K562 (cell line): Measurements from ENCODE around the gene TOMM70. TPM values are rescaled to one million over a fixed set of nuclear protein-coding genes. Genes with fewer than 3 reads are reported as not detected.

Source experiments
- ATAC-seq: fragments of 200-7000 bp; cut with Tn5 transposase; 3 replicates; pipeline ENCODE4 v1.9.1; 2020; ENCODE audit warnings: moderate library complexity
- BruUV-seq: library from RNA; stranded (reverse); fragments of 400-500 nt; replicated peaks from 2 replicates; lab custom pipeline; 2021; lab: Mats Ljungman, UMichigan
- CTCF ChIA-PET: fragments of 300-600 bp; formaldehyde crosslinking; extraction: SDS; loops from one replicate; lab custom pipeline; 2021; ENCODE audit warnings: low intra/inter-chr PET ratio; lab: Yijun Ruan, JAX
- POLR2A ChIA-PET: fragments of 300-600, 350-650 bp; sonication (Branson Sonifier 250); formaldehyde crosslinking; extraction: SDS; loops from one replicate; lab custom pipeline; 2021; ENCODE audit warnings: antibody characterized with exemption, inconsistent platforms; lab: Yijun Ruan, JAX
- DNase-seq, 4 experiments: peaks; one replicate each; pipeline versions ENCODE4 v3.0.0 to v3.0.0-alpha.2; 2011 to 2018; ENCODE audit warnings: low spot score in 3 of 4, mixed read lengths in 3 of 4; ENCODE audit errors: extremely low read depth in 1 of 4
- FAIRE-seq: peaks from 2 replicates; lab custom pipeline; 2011; peaks lifted over from hg19 to GRCh38; lab: Jason Lieb, UNC
- H2AFZ ChIP-seq: 2 replicates; pipeline ENCODE4 v1.6.0; 2011; ENCODE audit warnings: low read depth, low read length, control low read depth, inconsistent platforms
- H3K27ac ChIP-seq: fragments of 200-600 bp; 3 replicates; pipeline ENCODE4 v1.8.0; 2011; ENCODE audit warnings: low read depth, mild to moderate bottlenecking, control low read depth, inconsistent platforms, low read length, moderate library complexity, mixed read lengths; ENCODE audit errors: extremely low read depth
- H3K27me3 ChIP-seq, 2 experiments: fragments of 300-600 bp in 1 of 2; 2 replicates in 1 of 2; 3 replicates in 1 of 2; pipeline versions ENCODE4 v1.6.0 to v1.8.0; 2011; ENCODE audit warnings: inconsistent platforms in 2 of 2, low read length in 2 of 2, mild to moderate bottlenecking in 1 of 2, mixed read lengths in 1 of 2, moderate library complexity in 1 of 2; ENCODE audit not compliant: control insufficient read depth in 2 of 2, insufficient read depth in 2 of 2
- H3K36me3 ChIP-seq: fragments of 300-600 bp; 3 replicates; pipeline ENCODE4 v1.8.0; 2011; ENCODE audit warnings: mild to moderate bottlenecking, low read length, inconsistent platforms; ENCODE audit not compliant: control insufficient read depth, insufficient read depth
- H3K4me1 ChIP-seq, 2 experiments: fragments of 200-600 bp in 1 of 2; replicated peaks in 1 of 2; 2 replicates in 1 of 2; 3 replicates in 1 of 2; pipeline versions ENCODE4 v1.5.1 to v1.8.0; 2011; ENCODE audit warnings: inconsistent platforms in 2 of 2, low read length in 2 of 2, mild to moderate bottlenecking in 1 of 2, mixed read lengths in 1 of 2, moderate library complexity in 1 of 2; ENCODE audit not compliant: control insufficient read depth in 2 of 2, insufficient read depth in 2 of 2
- H3K4me2 ChIP-seq: 2 replicates; pipeline ENCODE4 v1.6.1; 2011; ENCODE audit warnings: low read length, control low read depth, inconsistent platforms, mixed read lengths; ENCODE audit not compliant: insufficient read depth
- H3K4me3 ChIP-seq: fragments of 200-600 bp; sonication (generic), shearing (Covaris generic); 2 replicates; pipeline ENCODE4 v1.5.1; 2016; ENCODE audit warnings: control low read depth, inconsistent platforms
- H3K79me2 ChIP-seq: fragments of 200-600 bp; 3 replicates; pipeline ENCODE4 v1.8.0; 2011; ENCODE audit warnings: low read length, inconsistent platforms; ENCODE audit not compliant: control insufficient read depth, insufficient read depth
- H3K9ac ChIP-seq, 2 experiments: 2 replicates each; pipeline versions ENCODE4 v1.6.0 to v1.6.1; 2011; ENCODE audit warnings: low read depth in 2 of 2, low read length in 2 of 2, control low read depth in 1 of 2, inconsistent platforms in 1 of 2, mild to moderate bottlenecking in 1 of 2, mixed read lengths in 1 of 2; ENCODE audit not compliant: insufficient read depth in 1 of 2
- H3K9me1 ChIP-seq: one replicate; pipeline ENCODE4 v1.6.0; 2011; ENCODE audit warnings: inconsistent platforms, mild to moderate bottlenecking, low read length, moderate library complexity; ENCODE audit not compliant: control insufficient read depth, insufficient read depth
- H3K9me3 ChIP-seq: replicated peaks from 2 replicates; pipeline ENCODE4 v1.5.1; 2011; ENCODE audit warnings: low read depth, low read length, inconsistent platforms; ENCODE audit not compliant: control insufficient read depth, insufficient read depth
- H4K20me1 ChIP-seq: replicated peaks from 2 replicates; pipeline ENCODE4 v1.6.1; 2011; ENCODE audit warnings: low read length, inconsistent platforms, mixed read lengths; ENCODE audit not compliant: control insufficient read depth, insufficient read depth
- BACH1 ChIP-seq: fragments of 200-800 bp; sonication (Bioruptor generic); IDR thresholded peaks from 2 replicates; pipeline ENCODE4 v1.6.1; 2016; ENCODE audit warnings: missing genetic modification characterization, missing compliant biosample characterization
- CBX5 ChIP-seq: IDR thresholded peaks from 2 replicates; pipeline ENCODE4 v1.6.1; 2014; ENCODE audit warnings: low read depth, borderline replicate concordance
- DPF2 ChIP-seq: fragments of 450-650 bp; IDR thresholded peaks from 2 replicates; pipeline ENCODE4 v1.6.1; 2016
- HDAC8 ChIP-seq: fragments of 450-650 bp; IDR thresholded peaks from 2 replicates; pipeline ENCODE4 v1.6.1; 2016; ENCODE audit warnings: mild to moderate bottlenecking, missing genetic modification characterization, moderate library complexity, missing compliant biosample characterization
- MIER1 ChIP-seq: fragments of 450-650 bp; IDR thresholded peaks from 2 replicates; pipeline ENCODE4 v1.6.1; 2016; ENCODE audit warnings: antibody characterized with exemption, mild to moderate bottlenecking, low read depth
- NR3C1 ChIP-seq: sonication (generic); formaldehyde crosslinking; IDR thresholded peaks from 2 replicates; pipeline ENCODE4 v1.8.1; 2022; ENCODE audit warnings: missing genetic modification reagents
- POLR3G ChIP-seq: IDR thresholded peaks from 2 replicates; pipeline ENCODE4 v1.6.1; 2011; ENCODE audit not compliant: insufficient read length, insufficient replicate concordance; ENCODE audit errors: extremely low read depth
- PTBP1 ChIP-seq: fragments of 200-400 bp; formaldehyde crosslinking; IDR thresholded peaks from 2 replicates; pipeline ENCODE4 v1.6.1; 2017; ENCODE audit warnings: low read depth, low read length
- PYGO2 ChIP-seq: fragments of 450-650 bp; IDR thresholded peaks from 2 replicates; pipeline ENCODE4 v1.6.1; 2016; ENCODE audit warnings: mild to moderate bottlenecking, missing genetic modification characterization, moderate library complexity, missing compliant biosample characterization
- RBBP5 ChIP-seq: fragments of 200-600 bp; sonication (generic); IDR thresholded peaks from 2 replicates; pipeline ENCODE4 v1.6.1; 2012; ENCODE audit warnings: borderline replicate concordance, mild to moderate bottlenecking, low read length, control low read depth, inconsistent platforms; ENCODE audit not compliant: insufficient read depth, poor library complexity, severe bottlenecking
- ZNF134 ChIP-seq: fragments of 250-450 bp; sonication (Bioruptor Pico); conservative IDR thresholded peaks from 2 replicates; pipeline ENCODE4 v1.4.0; 2020
- ZNF431 ChIP-seq: sonication (generic); formaldehyde crosslinking; IDR thresholded peaks from 2 replicates; pipeline ENCODE4 v1.8.0; 2022; ENCODE audit warnings: mild to moderate bottlenecking, missing genetic modification reagents
- ZNF655 ChIP-seq: fragments of 250-450 bp; sonication (Bioruptor Pico); IDR thresholded peaks from 2 replicates; pipeline ENCODE4 v1.5.0; 2021
- ZNF830 ChIP-seq: fragments of 250-450 bp; sonication (Bioruptor Pico); IDR thresholded peaks from 2 replicates; pipeline ENCODE4 v1.5.0; 2021; ENCODE audit warnings: mild to moderate bottlenecking
- WGBS: fragments of 100-300 bp; shearing (Covaris generic); methylation state at CpG from one replicate; pipeline ENCODE4 v1.1.6; 2016; ENCODE audit warnings: low coverage, mixed read lengths; ENCODE audit not compliant: insufficient coverage; ENCODE audit errors: missing lambda C conversion rate; 5-methylcytosine and 5-hydroxymethylcytosine counted together
- in situ Hi-C: fragments of 300-500 bp; cut with MboI; formaldehyde crosslinking; loops from 4 replicates; pipeline ENCODE4 v1.15.0; 2018; ENCODE audit warnings: inconsistent platforms, mixed read lengths
- intact Hi-C: fragments of 100-400 bp; cut with micrococcal nuclease; formaldehyde crosslinking; loops from 2 replicates; pipeline ENCODE4 v1.14.2; 2022
- polyA plus RNA-seq, 8 experiments: library from polyadenylated mRNA; depleted of rRNA in 4 of 8; stranded (reverse) in 5 of 8; unstranded in 3 of 8; fragments of >200 nt; fragmentation: Nextera tagmentation in 2 of 8; fragmentation: Illumina TruSeq in 1 of 8; extraction: Ambion mirVana in 2 of 8; extraction: Trizol in 1 of 8; gene quantifications; 2 replicates each; pipeline versions ENCODE4 v1.2.1 to v1.2.3, GENCODE V29; 2011 to 2014; ENCODE audit warnings: inconsistent platforms in 1 of 8, missing spikeins in 1 of 8
- total RNA-seq, 7 experiments: library from RNA; depleted of rRNA in 6 of 7; stranded (reverse); fragments of >200 nt in 6 of 7; fragmentation: Illumina TruSeq in 2 of 7; extraction: Trizol in 2 of 7; gene quantifications; 2 replicates each; pipeline versions ENCODE4 v1.2.1 to v1.2.3, GENCODE V29; 2011 to 2021; ENCODE audit warnings: low replicate concordance in 1 of 7

TOMM70 gene
- total and polyA plus RNA-seq, 9 of the 15 experiments (the other 6 are each of a cell fraction or from before 2014, with no cell fraction given), result 17.5 to 75.6 (median 54.9) TPM

- BruUV-seq, result no TSS peak
- ATAC-seq (no peak), FAIRE-seq (no peak), DNase-seq (no peak)
- 100% methylated on average over 1 of the region's 1 CpG for WGBS
- Histone ChIP-seq H3K4me3 (no peak overlapping the region), H3K79me2 (no peaks in the 10 kb centered on the region), H3K27me3 (no peaks in the 10 kb centered on the region), H3K36me3 (peaks cover 92% of the 10 kb centered on the region), H3K9ac (no peak overlapping the region), H4K20me1 (no peaks in the 10 kb centered on the region), H3K9me3 (no peaks in the 10 kb centered on the region), H3K4me1 (no peaks in the 10 kb centered on the region), H3K9me1 (no peaks in the 10 kb centered on the region), H2AFZ (no peak overlapping the region), H3K27ac (no peak overlapping the region), H3K4me2 (no peak overlapping the region)
- intact Hi-C loops, result no loop called here
- no peak for TF ChIP-seq ZNF655 (CRISPR knock-in tag)
- no peak for TF ChIP-seq HDAC8
- no peak for TF ChIP-seq POLR3G
- CTCF ChIA-PET, result no interaction called here
- POLR2A ChIA-PET, result interaction anchor here (0.8 kb wide), 1 partner anchor 11 kb away, joined by 3 read pairs; no protein-coding TSS in a partner anchor
- in situ Hi-C loops, result no loop called here
Observed at GRCh38 chr3:100370756-100371155, 30.1 kb downstream of the TOMM70 start.

GRCh38 chr3:100368441-100368840 lies 32.4 kb downstream of the TOMM70 start:
- 92% methylated on average over 5 of the region's 8 CpGs for WGBS
- no peak for FAIRE-seq
- peaks cover 90% of the 10 kb centered on the region for H3K36me3 ChIP-seq
- H3K4me1 ChIP-seq, result no peaks in the 10 kb centered on the region
- H4K20me1 ChIP-seq, result no peaks in the 10 kb centered on the region
- H3K4me3 ChIP-seq, result no peak overlapping the region
- ChIA-PET CTCF (no interaction called here), POLR2A (interaction anchor here (0.8 kb wide), 1 partner anchor 9 kb away, joined by 3 read pairs; no protein-coding TSS in a partner anchor)
- peaks cover 3% of the 10 kb centered on the region for H3K9me1 ChIP-seq
- H3K79me2 ChIP-seq, result no peaks in the 10 kb centered on the region
- intact Hi-C loops (no loop called here), in situ Hi-C loops (no loop called here)
- no peaks in the 10 kb centered on the region for H3K9me3 ChIP-seq
- BruUV-seq, result no TSS peak
- H3K9ac ChIP-seq, result no peak overlapping the region
- no peak for DNase-seq
- ATAC-seq, result no peak
- H3K27me3 ChIP-seq, result no peaks in the 10 kb centered on the region
- H2AFZ ChIP-seq, result no peak overlapping the region
- H3K27ac ChIP-seq, result no peak overlapping the region
- no peak overlapping the region for H3K4me2 ChIP-seq
- TF ChIP-seq PTBP1 (no peak), DPF2 (no peak), NR3C1 (no peak), CBX5 (no peak), ZNF830 (no peak), PYGO2 (tag) (no peak), ZNF431 (CRISPR knock-in tag) (no peak), RBBP5 (no peak), ZNF134 (CRISPR knock-in tag) (no peak), MIER1 (no peak), BACH1 (tag) (no peak)
